ENCODE measurements around the gene SPHK2. TPM values are rescaled to one million over a fixed set of nuclear protein-coding genes. Genes with fewer than 3 reads are reported as not detected.

SPHK2 gene
- total RNA-seq, 2 experiments from 2014 or later, result 22.3 to 22.9 TPM

DNA sequence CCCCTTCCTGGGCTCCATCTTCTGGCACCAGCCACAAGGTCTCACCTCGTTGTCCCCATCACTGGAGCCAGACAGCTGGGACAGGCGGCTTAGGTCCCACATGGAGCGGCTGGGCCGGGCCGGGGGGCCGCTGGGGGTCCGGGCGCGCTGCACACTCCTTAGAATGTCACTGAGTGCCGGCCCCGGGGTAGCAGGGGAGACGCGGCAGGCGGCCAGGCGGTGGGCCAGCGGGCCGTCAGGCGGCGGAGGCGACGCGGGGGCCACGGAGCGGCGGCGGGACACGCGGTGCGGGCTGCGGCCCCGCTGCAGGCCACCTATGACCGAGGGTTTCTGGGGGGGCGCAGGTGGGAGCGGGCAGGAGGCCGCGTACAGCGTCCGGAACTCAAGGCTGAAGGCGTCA is 15.9 kb upstream of the SPHK2 start:
- intact Hi-C loops (cut with micrococcal nuclease), result no loop called here
- ATAC-seq (no peak), DNase-seq (no peak)
- Mint-ChIP-seq H3K4me3 (no peak overlapping the region), H3K36me3 (ENCODE audit: low read depth) (no peaks in the 10 kb centered on the region), H3K27me3 (no peaks in the 10 kb centered on the region), H3K9me3 (no peaks in the 10 kb centered on the region), H3K27ac (no peak overlapping the region), H3K4me1 (ENCODE audit: low read depth) (no peaks in the 10 kb centered on the region)
- TF ChIP-seq, protein P1, sequence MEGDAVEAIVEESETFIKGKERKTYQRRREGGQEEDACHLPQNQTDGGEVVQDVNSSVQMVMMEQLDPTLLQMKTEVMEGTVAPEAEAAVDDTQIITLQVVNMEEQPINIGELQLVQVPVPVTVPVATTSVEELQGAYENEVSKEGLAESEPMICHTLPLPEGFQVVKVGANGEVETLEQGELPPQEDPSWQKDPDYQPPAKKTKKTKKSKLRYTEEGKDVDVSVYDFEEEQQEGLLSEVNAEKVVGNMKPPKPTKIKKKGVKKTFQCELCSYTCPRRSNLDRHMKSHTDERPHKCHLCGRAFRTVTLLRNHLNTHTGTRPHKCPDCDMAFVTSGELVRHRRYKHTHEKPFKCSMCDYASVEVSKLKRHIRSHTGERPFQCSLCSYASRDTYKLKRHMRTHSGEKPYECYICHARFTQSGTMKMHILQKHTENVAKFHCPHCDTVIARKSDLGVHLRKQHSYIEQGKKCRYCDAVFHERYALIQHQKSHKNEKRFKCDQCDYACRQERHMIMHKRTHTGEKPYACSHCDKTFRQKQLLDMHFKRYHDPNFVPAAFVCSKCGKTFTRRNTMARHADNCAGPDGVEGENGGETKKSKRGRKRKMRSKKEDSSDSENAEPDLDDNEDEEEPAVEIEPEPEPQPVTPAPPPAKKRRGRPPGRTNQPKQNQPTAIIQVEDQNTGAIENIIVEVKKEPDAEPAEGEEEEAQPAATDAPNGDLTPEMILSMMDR (IDR thresholded peaks at IDR 0.05), result no peak
- ChIA-PET POLR2A (interaction anchor here (2.2 kb wide), 1 partner anchor 13 kb away, joined by 6 read pairs; no protein-coding TSS in a partner anchor), CTCF (interaction anchor here (1.7 to 2.8 kb wide), 2 partner anchors 14 to 17 kb away, joined by 3 to 9 read pairs; no protein-coding TSS in a partner anchor)

DNA sequence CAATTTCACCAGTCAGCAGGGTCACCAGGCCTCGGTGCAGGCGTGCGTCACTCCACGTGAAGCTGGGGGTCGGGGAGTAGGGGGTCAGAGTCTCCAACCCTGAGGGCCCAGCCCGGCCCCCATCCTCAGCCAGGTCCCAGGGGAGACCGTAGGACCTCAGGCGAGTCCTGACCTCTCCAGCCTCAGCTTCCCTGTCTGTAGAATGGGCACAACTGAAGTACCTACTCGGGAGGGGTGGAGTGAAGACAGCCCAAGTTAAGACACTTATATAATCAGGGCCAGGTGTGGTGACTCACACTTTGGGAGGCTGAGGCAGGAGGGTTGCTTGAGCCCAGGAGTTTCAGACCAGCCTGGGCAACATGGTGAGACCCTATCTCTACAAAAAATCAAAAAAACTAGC is 15.5 kb upstream of the SPHK2 start:
- no peaks in the 10 kb centered on the region for H3K27me3 Mint-ChIP-seq
- DNase-seq (no peak), ATAC-seq (no peak)
- no peaks in the 10 kb centered on the region for H3K36me3 Mint-ChIP-seq (ENCODE audit: low read depth)
- H3K4me3 Mint-ChIP-seq, result no peak overlapping the region
- intact Hi-C loops (cut with micrococcal nuclease), result no loop called here
- H3K9me3 Mint-ChIP-seq, result no peaks in the 10 kb centered on the region
- CTCF ChIA-PET, result interaction anchor here (1.7 kb wide), 1 partner anchor 17 kb away, joined by 3 read pairs; no protein-coding TSS in a partner anchor
- no peak overlapping the region for H3K27ac Mint-ChIP-seq
- POLR2A ChIA-PET, result interaction anchor here (2.2 kb wide), 1 partner anchor 12 kb away, joined by 6 read pairs; no protein-coding TSS in a partner anchor
- TF ChIP-seq, protein P1 (IDR thresholded peaks at IDR 0.05), result no peak
- no peaks in the 10 kb centered on the region for H3K4me1 Mint-ChIP-seq (ENCODE audit: low read depth)

DNA sequence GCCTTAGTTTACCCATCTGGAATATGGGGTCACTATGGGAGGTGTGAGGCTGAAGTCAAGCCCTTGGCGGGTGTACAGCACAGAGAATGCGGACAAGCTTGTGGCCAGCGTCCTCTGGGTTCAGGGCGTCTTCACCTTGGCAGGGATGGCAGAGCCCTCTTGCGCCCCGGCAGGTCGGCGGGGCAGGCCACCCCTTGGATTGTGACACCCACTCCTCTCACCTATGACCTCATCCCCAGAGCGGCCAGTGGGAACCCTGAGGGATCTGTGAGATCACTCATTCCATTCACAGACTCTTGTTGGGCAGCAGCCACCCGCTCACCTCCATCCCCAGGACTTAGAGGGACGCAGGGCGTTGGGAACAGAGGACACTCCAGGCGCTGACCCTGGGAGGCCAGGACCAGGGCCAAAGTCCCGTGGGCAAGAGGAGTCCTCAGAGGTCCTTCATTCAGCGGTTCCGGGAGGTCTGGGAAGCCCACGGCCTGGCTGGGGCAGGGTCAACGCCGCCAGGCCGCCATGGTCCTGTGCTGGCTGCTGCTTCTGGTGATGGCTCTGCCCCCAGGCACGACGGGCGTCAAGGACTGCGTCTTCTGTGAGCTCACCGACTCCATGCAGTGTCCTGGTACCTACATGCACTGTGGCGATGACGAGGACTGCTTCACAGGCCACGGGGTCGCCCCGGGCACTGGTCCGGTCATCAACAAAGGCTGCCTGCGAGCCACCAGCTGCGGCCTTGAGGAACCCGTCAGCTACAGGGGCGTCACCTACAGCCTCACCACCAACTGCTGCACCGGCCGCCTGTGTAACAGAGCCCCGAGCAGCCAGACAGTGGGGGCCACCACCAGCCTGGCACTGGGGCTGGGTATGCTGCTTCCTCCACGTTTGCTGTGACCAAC is 12.6 kb upstream of the SPHK2 start, which contains the start of gene SPACA4:
Gene SPACA4 (plus strand): TSS at position 280 of the 896 bp plus-strand sequence. CDS start 237 bp downstream, at position 517.
- H3K27ac Mint-ChIP-seq, result no peak within 1 kb of the TSS
- CTCF ChIA-PET, result interaction anchor here (1.3 to 3.4 kb wide), 3 partner anchors 12 to 117 kb away, joined by 3 to 28 read pairs (median 15); no protein-coding TSS in a partner anchor
- intact Hi-C loops (cut with micrococcal nuclease), result no loop called here

DNA sequence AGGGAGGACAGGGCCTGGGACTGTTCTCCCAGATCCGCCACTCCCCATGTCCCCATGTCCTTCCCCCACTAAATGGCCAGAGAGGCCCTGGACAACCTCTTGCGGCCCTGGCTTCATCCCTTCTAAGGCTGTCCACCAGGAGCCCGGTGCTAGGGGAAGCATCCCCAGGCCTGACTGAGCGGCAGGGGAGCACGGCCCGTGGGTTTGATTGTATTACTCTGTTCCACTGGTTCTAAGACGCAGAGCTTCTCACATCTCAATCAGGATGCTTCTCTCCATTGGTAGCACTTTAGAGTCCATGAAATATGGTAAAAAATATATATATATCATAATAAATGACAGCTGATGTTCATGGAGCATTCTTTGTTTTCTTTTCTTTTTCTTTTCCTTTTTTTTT is 11.9 kb upstream of the SPHK2 start:
- intact Hi-C loops (cut with micrococcal nuclease), result no loop called here
- TF ChIP-seq, protein P1 (IDR thresholded peaks at IDR 0.05), result no peak
- ChIA-PET POLR2A (interaction anchor here (0.6 to 4.8 kb wide), 2 partner anchors 10 to 300 kb away, joined by 3 to 48 read pairs; partner anchors contain the start of genes RPL18 and SPHK2), CTCF (interaction anchor here (1.3 to 3.4 kb wide), 5 partner anchors 11 to 216 kb away, joined by 4 to 28 read pairs (median 14); partner anchors contain the start of genes KDELR1, RPL18 and SPHK2)
- DNase-seq (no peak), ATAC-seq (no peak)
- Mint-ChIP-seq H3K27ac (no peak overlapping the region), H3K9me3 (no peaks in the 10 kb centered on the region), H3K36me3 (ENCODE audit: low read depth) (no peaks in the 10 kb centered on the region), H3K4me1 (ENCODE audit: low read depth) (no peaks in the 10 kb centered on the region), H3K27me3 (no peaks in the 10 kb centered on the region), H3K4me3 (no peak overlapping the region)

More for the DNA sequence above, 12.6 kb upstream of the SPHK2 start, which contains the start of gene SPACA4:
- TF ChIP-seq, protein P1 (IDR thresholded peaks at IDR 0.05), result no peak
- no peak within 1 kb of the TSS for H3K4me3 Mint-ChIP-seq
- H3K27me3 Mint-ChIP-seq, result no peaks in the 10 kb centered on the region
- POLR2A ChIA-PET, result interaction anchor here (4.8 kb wide), 1 partner anchor 11 kb away, joined by 48 read pairs; the partner anchor contains the start of genes RPL18 and SPHK2
- H3K4me1 Mint-ChIP-seq (ENCODE audit: low read depth), result no peaks in the 10 kb centered on the region
- no peaks in the 10 kb centered on the region for H3K36me3 Mint-ChIP-seq (ENCODE audit: low read depth)
- H3K9me3 Mint-ChIP-seq, result no peaks in the 10 kb centered on the region
- no peak for DNase-seq
- ATAC-seq, result no peak

Measured in activated CD8-positive, alpha-beta T cell treated with anti-CD3 and anti-CD28 coated beads for 36 hours (primary cell).